ENCODE measurements around the gene CAMSAP1. TPM values are rescaled to one million over a fixed set of nuclear protein-coding genes. Genes with fewer than 3 reads are reported as not detected.
"Not testable (repeated sequence)": the region's sequence is repeated elsewhere in the genome, so short reads cannot be mapped to it uniquely, and the experiment has no call there.

The CAMSAP1 gene
- total RNA-seq, 4 donors from 2014 or later: 11.8 to 23.4 (median 19.9) TPM

DNA sequence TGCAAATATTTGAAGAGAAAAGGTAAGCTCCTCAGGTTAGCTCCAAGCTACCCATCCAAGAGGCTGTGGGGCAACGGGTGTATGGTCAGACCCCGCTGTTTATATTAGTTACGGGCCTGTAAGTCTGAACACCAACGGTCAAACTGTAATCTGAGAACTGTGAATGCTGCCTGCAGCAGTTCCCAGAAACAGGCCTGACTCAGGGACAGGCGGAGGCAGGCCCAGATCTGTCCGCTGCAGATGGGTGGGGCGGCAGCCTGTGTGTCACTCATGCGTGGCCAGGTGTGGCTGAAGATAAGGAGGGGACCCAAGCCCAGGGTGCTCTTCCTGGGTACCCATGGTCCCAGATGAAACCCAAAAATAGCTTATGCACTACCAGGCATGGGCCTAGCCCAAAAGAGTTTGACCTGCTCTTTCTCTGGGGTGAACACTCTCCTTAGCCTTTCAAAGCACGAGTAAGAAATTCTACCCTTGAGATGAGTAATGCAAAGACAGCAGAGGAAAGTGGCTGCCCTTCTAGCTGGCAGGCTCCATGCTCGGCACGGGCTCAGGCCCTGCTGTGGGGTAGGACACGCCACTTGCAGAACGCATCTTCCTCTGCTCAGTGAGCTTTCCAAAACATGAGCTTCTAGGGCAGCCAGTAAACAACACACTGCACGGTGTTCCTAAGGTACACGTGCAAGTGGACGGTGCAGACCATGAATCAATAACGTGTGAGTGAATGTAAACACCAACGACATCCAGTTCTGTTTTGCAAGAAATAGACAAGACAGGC, 44.7 kb upstream of the CAMSAP1 start:
- intact Hi-C loops (cut with DNase I): no loop called here
- no peaks in the 10 kb centered on the region for H3K4me1 ChIP-seq
- no peaks in the 10 kb centered on the region for H3K9me3 ChIP-seq
- TF ChIP-seq POLR2A (IDR thresholded peaks at IDR 0.05): no peak
- TF ChIP-seq, protein P1, sequence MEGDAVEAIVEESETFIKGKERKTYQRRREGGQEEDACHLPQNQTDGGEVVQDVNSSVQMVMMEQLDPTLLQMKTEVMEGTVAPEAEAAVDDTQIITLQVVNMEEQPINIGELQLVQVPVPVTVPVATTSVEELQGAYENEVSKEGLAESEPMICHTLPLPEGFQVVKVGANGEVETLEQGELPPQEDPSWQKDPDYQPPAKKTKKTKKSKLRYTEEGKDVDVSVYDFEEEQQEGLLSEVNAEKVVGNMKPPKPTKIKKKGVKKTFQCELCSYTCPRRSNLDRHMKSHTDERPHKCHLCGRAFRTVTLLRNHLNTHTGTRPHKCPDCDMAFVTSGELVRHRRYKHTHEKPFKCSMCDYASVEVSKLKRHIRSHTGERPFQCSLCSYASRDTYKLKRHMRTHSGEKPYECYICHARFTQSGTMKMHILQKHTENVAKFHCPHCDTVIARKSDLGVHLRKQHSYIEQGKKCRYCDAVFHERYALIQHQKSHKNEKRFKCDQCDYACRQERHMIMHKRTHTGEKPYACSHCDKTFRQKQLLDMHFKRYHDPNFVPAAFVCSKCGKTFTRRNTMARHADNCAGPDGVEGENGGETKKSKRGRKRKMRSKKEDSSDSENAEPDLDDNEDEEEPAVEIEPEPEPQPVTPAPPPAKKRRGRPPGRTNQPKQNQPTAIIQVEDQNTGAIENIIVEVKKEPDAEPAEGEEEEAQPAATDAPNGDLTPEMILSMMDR (IDR thresholded peaks at IDR 0.05): no peak
- H3K27ac ChIP-seq: no peak overlapping the region
- no peaks in the 10 kb centered on the region for H3K27me3 ChIP-seq
- WGBS, 2 donors: 81 to 82% methylated on average over 14 to 18 of the region's 18 CpGs
- H3K4me3 ChIP-seq (replicated peaks in 1 of 3): no peak overlapping the region
- peaks cover 17 to 43% of the 10 kb centered on the region in 2 donors for H3K36me3 ChIP-seq
- DNase-seq: no peak

DNA sequence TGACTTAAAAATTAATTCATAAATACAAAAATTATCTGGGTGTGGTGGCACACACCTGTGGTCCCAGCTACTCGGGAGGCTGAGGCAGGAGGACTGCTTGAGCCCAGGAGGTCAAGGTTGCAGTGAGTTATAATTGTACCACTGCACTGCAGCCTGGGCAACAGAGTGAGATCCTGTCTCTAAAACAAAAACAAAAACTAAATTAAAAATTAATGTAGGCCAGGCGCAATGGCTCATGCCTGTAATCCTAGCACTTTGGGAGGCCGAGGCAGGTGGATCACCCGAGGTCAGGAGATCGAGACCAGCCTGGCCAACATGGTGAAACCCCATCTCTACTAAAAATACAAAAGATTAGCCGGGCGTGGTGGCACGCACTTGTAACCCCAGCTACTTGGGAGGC, 44.0 kb upstream of the CAMSAP1 start:
- peaks cover 17 to 48% of the 10 kb centered on the region in 2 donors for H3K36me3 ChIP-seq
- H3K27me3 ChIP-seq; H3K4me3 ChIP-seq (replicated peaks in 1 of 3); H3K9me3 ChIP-seq; intact Hi-C loops (cut with DNase I); DNase-seq; H3K4me1 ChIP-seq; H3K27ac ChIP-seq: not testable (repeated sequence)
- 95% methylated on average over 8 of the region's 8 CpGs for WGBS, 2 donors

DNA sequence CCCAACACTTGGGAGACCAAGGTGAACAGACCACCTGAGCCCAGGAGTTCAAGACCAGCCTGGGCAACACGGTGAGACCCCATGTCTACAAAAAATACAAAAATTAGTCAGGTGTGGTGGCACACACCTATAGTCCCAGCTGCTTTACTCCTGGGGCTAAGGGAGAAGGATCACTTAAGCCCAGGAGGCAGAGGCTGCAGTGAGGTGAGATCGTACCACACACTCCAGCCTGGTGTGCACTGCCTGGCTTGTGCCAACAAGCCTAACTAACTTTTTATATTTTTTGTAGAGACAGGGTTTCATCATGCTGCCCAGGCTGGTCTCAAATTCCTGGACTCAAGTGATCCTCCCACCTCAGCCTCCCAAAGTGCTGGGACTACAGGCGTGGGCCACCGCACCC, 43.5 kb upstream of the CAMSAP1 start:
- WGBS, 2 donors: 90 to 92% methylated on average over 4 of the region's 4 CpGs
- intact Hi-C loops (cut with DNase I); H3K4me3 ChIP-seq (replicated peaks in 1 of 3); H3K27me3 ChIP-seq; H3K9me3 ChIP-seq; DNase-seq; H3K27ac ChIP-seq; H3K4me1 ChIP-seq: not testable (repeated sequence)
- peaks cover 21 to 53% of the 10 kb centered on the region in 2 donors for H3K36me3 ChIP-seq

DNA sequence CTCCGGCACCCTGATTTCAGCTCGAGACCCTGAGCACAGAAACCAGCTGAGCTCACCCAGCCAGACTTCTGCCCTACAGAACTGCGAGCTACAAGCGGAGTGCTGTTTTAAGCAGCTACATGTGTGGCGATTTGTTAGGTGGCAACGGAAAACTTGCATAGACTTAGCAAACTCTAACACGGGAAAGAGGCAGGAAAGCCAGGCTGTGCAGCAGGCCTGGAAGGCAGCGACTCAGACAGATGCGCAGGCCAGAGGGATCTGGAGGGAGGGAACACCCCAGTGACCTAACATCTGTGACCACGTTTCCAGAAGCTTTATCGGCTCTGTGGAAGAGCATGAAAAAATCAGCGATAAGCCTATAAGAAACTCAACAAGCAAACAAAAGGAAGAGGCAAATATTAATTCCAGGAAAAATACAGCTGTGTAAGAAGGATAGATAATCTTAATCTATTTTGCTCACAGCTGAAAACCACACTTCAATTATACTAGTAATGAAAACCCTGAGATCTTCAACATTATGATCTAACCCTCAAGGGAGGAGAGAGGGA, 42.9 kb upstream of the CAMSAP1 start:
- WGBS, 2 donors: 93 to 95% methylated on average over 12 of the region's 12 CpGs
- TF ChIP-seq, protein P1 (IDR thresholded peaks at IDR 0.05): no peak
- no peak for TF ChIP-seq POLR2A (IDR thresholded peaks at IDR 0.05)
- Histone ChIP-seq H3K36me3 (peaks cover 27 to 59% of the 10 kb centered on the region in 2 donors), H3K9me3 (no peaks in the 10 kb centered on the region), H3K4me1 (no peaks in the 10 kb centered on the region), H3K27me3 (no peaks in the 10 kb centered on the region), H3K4me3 (replicated peaks in 1 of 3) (no peak overlapping the region), H3K27ac (no peak overlapping the region)
- intact Hi-C loops (cut with DNase I): no loop called here
- no peak for DNase-seq

DNA sequence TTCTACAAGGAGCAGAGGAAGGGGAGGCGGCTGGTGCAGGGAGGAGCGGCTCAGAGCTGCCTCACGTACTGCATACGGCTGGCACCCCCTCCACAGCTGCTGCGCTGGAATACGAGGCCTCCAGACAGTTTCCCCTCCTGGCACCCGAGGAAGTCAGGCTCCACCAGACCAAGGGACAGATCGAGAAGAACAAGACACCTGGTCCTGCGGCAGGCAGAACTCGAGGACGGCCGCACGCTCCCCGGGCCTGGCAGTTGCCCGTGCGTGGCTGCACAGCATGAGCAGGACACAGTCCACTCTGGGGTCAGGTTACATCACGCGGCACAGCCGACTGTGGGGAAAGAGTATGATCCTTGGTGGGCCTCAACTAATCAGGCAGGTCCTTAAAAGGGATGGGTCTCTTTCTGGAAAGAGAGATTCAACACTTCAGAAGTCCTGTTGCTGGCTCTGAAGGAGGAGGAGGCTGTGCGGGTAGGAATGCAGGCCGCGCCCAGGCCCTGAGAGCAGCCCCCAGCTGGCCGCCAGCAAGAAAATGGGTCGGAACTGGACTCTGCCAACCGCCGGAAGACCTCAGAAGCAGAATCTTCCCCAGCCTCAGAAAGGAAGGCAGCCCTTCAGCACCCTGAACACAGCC, 42.3 kb upstream of the CAMSAP1 start:
- 92% methylated on average over 19 to 21 of the region's 26 CpGs for WGBS, 2 donors
- no peak overlapping the region for H3K27ac ChIP-seq
- no peak for TF ChIP-seq POLR2A (IDR thresholded peaks at IDR 0.05)
- TF ChIP-seq, protein P1 (IDR thresholded peaks at IDR 0.05): no peak
- H3K36me3 ChIP-seq: peaks cover 32 to 65% of the 10 kb centered on the region in 2 donors
- no peaks in the 10 kb centered on the region for H3K27me3 ChIP-seq
- intact Hi-C loops (cut with DNase I): no loop called here
- no peak for DNase-seq
- no peak overlapping the region for H3K4me3 ChIP-seq (replicated peaks in 1 of 3)
- no peaks in the 10 kb centered on the region for H3K9me3 ChIP-seq
- no peaks in the 10 kb centered on the region for H3K4me1 ChIP-seq

DNA sequence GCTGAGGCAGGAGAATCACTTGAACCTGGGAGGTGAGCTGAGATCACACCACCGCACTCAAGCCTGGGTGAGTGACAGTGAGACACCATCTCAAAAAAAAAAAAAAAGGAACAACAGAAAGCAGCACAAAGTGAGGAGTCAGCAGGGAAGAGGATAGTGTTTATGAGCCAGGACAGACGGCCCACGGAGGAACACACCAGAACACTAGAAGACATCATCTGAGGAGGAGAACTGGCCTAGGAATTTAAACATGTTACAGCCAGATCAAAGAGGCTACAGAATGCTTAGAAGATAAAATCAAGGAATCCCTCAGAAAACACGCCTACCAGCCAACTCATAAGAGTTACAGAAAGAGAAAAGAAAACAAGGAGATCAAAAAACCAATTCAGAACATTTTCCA, 41.6 kb upstream of the CAMSAP1 start:
- TF ChIP-seq, protein P1 (IDR thresholded peaks at IDR 0.05): no peak
- TF ChIP-seq POLR2A (IDR thresholded peaks at IDR 0.05): no peak
- H3K4me1 ChIP-seq: no peaks in the 10 kb centered on the region

More for the DNA sequence above, 41.6 kb upstream of the CAMSAP1 start:
- H3K4me3 ChIP-seq (replicated peaks in 1 of 3): no peak overlapping the region
- no peak for DNase-seq
- H3K27me3 ChIP-seq: no peaks in the 10 kb centered on the region
- H3K9me3 ChIP-seq: no peaks in the 10 kb centered on the region
- intact Hi-C loops (cut with DNase I): no loop called here
- no peak overlapping the region for H3K27ac ChIP-seq
- 90 to 91% methylated on average over 4 of the region's 4 CpGs for WGBS, 2 donors
- peaks cover 38 to 66% of the 10 kb centered on the region in 2 donors for H3K36me3 ChIP-seq
